HepG2 (cell line): Measurements from ENCODE around the gene MNT. TPM values are rescaled to one million over a fixed set of nuclear protein-coding genes. Genes with fewer than 3 reads are reported as not detected.

ENCODE experiments used
- CAMTA2 ChIP-seq: sonication (generic); formaldehyde crosslinking; IDR thresholded peaks from 2 replicates; pipeline ENCODE4 v1.4.0; 2020; ENCODE audit warnings: mild to moderate bottlenecking, missing genetic modification reagents, borderline replicate concordance
- CENPT ChIP-seq: sonication (generic); formaldehyde crosslinking; IDR thresholded peaks from 2 replicates; pipeline ENCODE4 v1.8.0; 2022; ENCODE audit warnings: low read depth, mild to moderate bottlenecking, moderate library complexity, missing genetic modification reagents
- CREM ChIP-seq, 2 experiments: sonication (generic) in 1 of 2; formaldehyde crosslinking in 1 of 2; IDR thresholded peaks; 2 replicates each; pipeline versions ENCODE4 v1.4.0 to v1.6.1; 2016 to 2020; ENCODE audit warnings: antibody characterized with exemption in 1 of 2, mild to moderate bottlenecking in 1 of 2, missing genetic modification reagents in 1 of 2
- HMG20B ChIP-seq: conservative IDR thresholded peaks from 2 replicates; pipeline ENCODE4 v1.6.1; 2016; ENCODE audit warnings: missing genetic modification reagents, missing compliant biosample characterization
- KDM1A ChIP-seq: IDR thresholded peaks from 2 replicates; pipeline ENCODE4 v1.6.1; 2016; ENCODE audit warnings: missing compliant biosample characterization
- NCOA2 ChIP-seq: sonication (generic); formaldehyde crosslinking; IDR thresholded peaks from 2 replicates; pipeline ENCODE4 v1.8.0; 2022; ENCODE audit warnings: inconsistent platforms
- NFYB ChIP-seq: sonication (generic); formaldehyde crosslinking; IDR thresholded peaks from 2 replicates; pipeline ENCODE4 v1.4.0; 2020; ENCODE audit warnings: missing genetic modification reagents
- NR1H2 ChIP-seq: sonication (generic); formaldehyde crosslinking; IDR thresholded peaks from 2 replicates; pipeline ENCODE4 v1.8.1; 2022; ENCODE audit warnings: low read depth, missing genetic modification reagents, borderline replicate concordance
- PAXIP1 ChIP-seq: sonication (generic); formaldehyde crosslinking; conservative IDR thresholded peaks from 2 replicates; pipeline ENCODE4 v1.4.0; 2020; ENCODE audit warnings: mild to moderate bottlenecking, missing genetic modification reagents, moderate library complexity
- PCBP1 ChIP-seq: fragments of 200-400 bp; formaldehyde crosslinking; IDR thresholded peaks from 2 replicates; pipeline ENCODE4 v1.6.1; 2017; ENCODE audit warnings: mild to moderate bottlenecking, low read depth, low read length, borderline replicate concordance
- PHF21A ChIP-seq: sonication (generic); formaldehyde crosslinking; IDR thresholded peaks from 2 replicates; pipeline ENCODE4 v1.5.0; 2020; ENCODE audit warnings: mild to moderate bottlenecking, missing genetic modification reagents
- RFXAP ChIP-seq: sonication (generic); formaldehyde crosslinking; IDR thresholded peaks from 2 replicates; pipeline ENCODE4 v1.4.0; 2020; ENCODE audit warnings: missing genetic modification reagents, borderline replicate concordance
- SAFB2 ChIP-seq: sonication (generic); formaldehyde crosslinking; IDR thresholded peaks from 2 replicates; pipeline ENCODE4 v1.5.1; 2020; ENCODE audit warnings: missing genetic modification reagents, low read depth, mild to moderate bottlenecking, borderline replicate concordance
- SIX1 ChIP-seq: sonication (generic); formaldehyde crosslinking; IDR thresholded peaks from 2 replicates; pipeline ENCODE4 v1.4.0; 2020; ENCODE audit warnings: missing genetic modification reagents, borderline replicate concordance
- SOX6 ChIP-seq, 2 experiments: fragments of 450-650 bp in 1 of 2; sonication (generic) in 1 of 2; formaldehyde crosslinking in 1 of 2; IDR thresholded peaks; 2 replicates each; pipeline versions ENCODE4 v1.4.0 to v1.6.1; 2017 to 2020; ENCODE audit warnings: antibody characterized with exemption in 1 of 2, mild to moderate bottlenecking in 1 of 2, missing genetic modification reagents in 1 of 2
- TOPORS ChIP-seq: sonication (generic); formaldehyde crosslinking; IDR thresholded peaks from 2 replicates; pipeline ENCODE4 v1.8.0; 2023; ENCODE audit warnings: mild to moderate bottlenecking, missing genetic modification reagents
- TRIM24 ChIP-seq: sonication (generic); formaldehyde crosslinking; IDR thresholded peaks from 2 replicates; pipeline ENCODE4 v1.8.0; 2022; ENCODE audit warnings: mild to moderate bottlenecking, missing genetic modification reagents
- ZBTB49 ChIP-seq: sonication (generic); formaldehyde crosslinking; IDR thresholded peaks from 2 replicates; pipeline ENCODE4 v1.4.0; 2020; ENCODE audit warnings: missing genetic modification reagents, borderline replicate concordance
- ZC3H13 ChIP-seq: sonication (generic); formaldehyde crosslinking; IDR thresholded peaks from 2 replicates; pipeline ENCODE4 v1.8.1; 2023; ENCODE audit warnings: mild to moderate bottlenecking, missing genetic modification reagents, moderate library complexity
- ZNF121 ChIP-seq: sonication (generic); formaldehyde crosslinking; IDR thresholded peaks from 2 replicates; pipeline ENCODE4 v1.5.0; 2020; ENCODE audit warnings: mild to moderate bottlenecking, missing genetic modification reagents
- ZNF143 ChIP-seq: sonication (generic); formaldehyde crosslinking; IDR thresholded peaks from 2 replicates; pipeline ENCODE4 v1.4.0; 2020; ENCODE audit warnings: missing genetic modification reagents
- ZNF224 ChIP-seq: sonication (generic); formaldehyde crosslinking; IDR thresholded peaks from 2 replicates; pipeline ENCODE4 v1.5.0; 2020; ENCODE audit warnings: mild to moderate bottlenecking, missing genetic modification reagents
- ZNF614 ChIP-seq: IDR thresholded peaks from 2 replicates; pipeline ENCODE4 v1.6.1; 2018; ENCODE audit warnings: missing biosample characterization, missing genetic modification reagents, inconsistent platforms, borderline replicate concordance
- ZNF850 ChIP-seq: sonication (generic); formaldehyde crosslinking; conservative IDR thresholded peaks from 2 replicates; pipeline ENCODE4 v1.9.0; 2021; ENCODE audit warnings: mild to moderate bottlenecking, missing genetic modification reagents
- polyA plus RNA-seq, 8 experiments: library from polyadenylated mRNA; depleted of rRNA in 3 of 8; stranded (reverse) in 7 of 8; unstranded in 1 of 8; fragments of >200 nt; fragmentation: Illumina TruSeq in 4 of 8; extraction: Trizol in 4 of 8; gene quantifications; 2 replicates each; pipeline versions ENCODE4 v1.2.1 to v1.2.3, GENCODE V29; 2011 to 2016; ENCODE audit warnings: low read depth in 4 of 8, missing spikeins in 1 of 8, mixed read lengths in 1 of 8; ENCODE audit not compliant: insufficient read depth in 1 of 8
- total RNA-seq, 5 experiments: library from RNA; depleted of rRNA; stranded (reverse); fragments of >200 nt; fragmentation: Illumina TruSeq; extraction: Trizol; gene quantifications; 2 replicates each; pipeline ENCODE4 v1.2.3, GENCODE V29; 2016; ENCODE audit warnings: low read depth in 1 of 5

The MNT gene
- total and polyA plus RNA-seq, 2 of the 13 experiments (the other 11 are each of a cell fraction or from before 2014, with no cell fraction given), result 2.1 to 3.5 TPM

- TF ChIP-seq TRIM24 (CRISPR knock-in tag) (no peak), SOX6 (IDR thresholded peaks at IDR 0.05) (no peak), SOX6 (CRISPR knock-in tag; IDR thresholded peaks at IDR 0.05) (peak; percentile 36; the same call in 1 of the 2 replicates), CREM (IDR thresholded peaks at IDR 0.05) (peak; percentile 24; the same call in 1 of the 2 replicates), CREM (CRISPR knock-in tag; IDR thresholded peaks at IDR 0.05) (no peak), NR1H2 (no peak), SAFB2 (CRISPR knock-in tag) (no peak), ZNF614 (CRISPR knock-in tag) (no peak), ZNF143 (no peak), HMG20B (CRISPR knock-in tag) (peak; percentile 62; the same call in 1 of the 2 replicates), ZBTB49 (no peak), ZNF121 (CRISPR knock-in tag) (0 out of 2 replicates have a peak, but pooled peaks have one; percentile 10), NCOA2 (CRISPR knock-in tag) (peak; percentile 27; the same call in 1 of the 2 replicates), PHF21A (CRISPR knock-in tag) (peak; percentile 88), PAXIP1 (CRISPR knock-in tag) (peak; percentile 57), RFXAP (CRISPR knock-in tag) (peak; percentile 99), CAMTA2 (no peak), KDM1A (CRISPR knock-in tag) (0 out of 2 replicates have a peak, but pooled peaks have one; percentile 41), SIX1 (peak; percentile 98), ZC3H13 (CRISPR knock-in tag) (no peak), NFYB (CRISPR knock-in tag) (peak; percentile 71), ZNF850 (no peak), TOPORS (no peak), CENPT (CRISPR knock-in tag) (no peak), ZNF224 (CRISPR knock-in tag) (no peak), PCBP1 (no peak)
Observed at GRCh38 chr17:2347805-2348685, 52.8 kb downstream of the MNT start (continued).
